Mesodermal cell (in vitro differentiated cells): ENCODE measurements around the gene FAM151B.
"Not testable (repeated sequence)": the region's sequence is repeated elsewhere in the genome, so short reads cannot be mapped to it uniquely, and the experiment has no call there.

Source experiments
- H3K27ac ChIP-seq: 2 replicates; pipeline ENCODE4 v1.7.0; 2013; ENCODE audit warnings: mild to moderate bottlenecking, low read depth, low read length, moderate library complexity; ENCODE audit not compliant: severe bottlenecking
- H3K36me3 ChIP-seq: 2 replicates; pipeline ENCODE4 v1.7.1; 2013; ENCODE audit warnings: mild to moderate bottlenecking, low read length, moderate library complexity; ENCODE audit not compliant: control insufficient read depth, insufficient read depth
- H3K4me1 ChIP-seq: one replicate; pipeline ENCODE4 v1.7.1; 2013; ENCODE audit warnings: mild to moderate bottlenecking, low read length; ENCODE audit not compliant: insufficient read depth, control insufficient read depth, poor library complexity, severe bottlenecking
- H3K4me3 ChIP-seq: 2 replicates; pipeline ENCODE4 v1.7.0; 2013; ENCODE audit warnings: low read length, control low read depth, mild to moderate bottlenecking; ENCODE audit not compliant: insufficient read depth, poor library complexity, severe bottlenecking; ENCODE audit errors: extremely low read depth
- H3K9me3 ChIP-seq: 2 replicates; pipeline ENCODE4 v1.7.1; 2013; ENCODE audit warnings: mild to moderate bottlenecking, low read length, moderate library complexity; ENCODE audit not compliant: control insufficient read depth
- WGBS, 2 experiments: methylation state at CpG; one replicate each; pipeline ENCODE4 v1.1.5; 2013; ENCODE audit warnings: missing lambda C conversion rate in 2 of 2; ENCODE audit not compliant: insufficient coverage in 2 of 2; 5-methylcytosine and 5-hydroxymethylcytosine counted together

Gene FAM151B

DNA sequence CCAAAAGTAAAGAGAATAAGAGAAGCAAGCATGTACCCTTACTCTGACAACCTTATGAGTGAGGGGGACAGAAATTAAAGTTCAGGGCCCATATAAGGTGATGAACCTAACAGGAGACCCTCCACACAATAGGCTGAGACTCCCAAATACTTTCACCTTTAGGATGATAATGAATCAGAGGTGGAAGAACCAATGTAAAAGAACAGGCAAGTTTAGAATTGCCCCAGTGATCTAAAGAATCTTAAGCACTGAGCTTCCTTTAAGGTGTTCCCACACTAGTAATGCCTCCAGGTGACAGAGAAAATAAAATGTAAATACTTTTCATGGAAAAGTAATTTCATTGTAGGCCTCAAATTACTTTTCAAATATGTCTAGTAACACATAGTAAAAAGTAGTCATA lies 8.2 kb upstream of the FAM151B start:
- no peaks in the 10 kb centered on the region for H3K4me1 ChIP-seq
- no peak overlapping the region for H3K27ac ChIP-seq
- no peaks in the 10 kb centered on the region for H3K9me3 ChIP-seq
- peaks cover 44% of the 10 kb centered on the region for H3K36me3 ChIP-seq
- no peak overlapping the region for H3K4me3 ChIP-seq

DNA sequence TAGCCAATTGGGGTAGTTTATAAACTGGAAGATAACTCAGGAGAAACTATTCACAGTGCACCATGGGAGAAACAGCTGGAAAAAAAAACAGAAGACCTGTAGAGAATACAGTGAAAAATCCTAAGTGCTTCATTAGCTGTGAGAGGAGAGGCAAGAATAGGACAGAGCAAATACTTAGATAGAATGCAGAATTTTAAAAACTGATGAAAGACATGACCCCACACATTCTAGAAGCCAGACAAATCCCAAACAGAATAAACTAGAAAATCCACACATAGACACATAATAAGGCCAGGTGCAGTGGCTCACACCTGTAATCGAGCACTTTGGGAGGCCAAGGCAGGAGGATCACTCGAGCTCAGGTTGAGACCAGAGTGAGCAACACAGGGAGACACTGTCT lies 7.5 kb upstream of the FAM151B start:
- no peak overlapping the region for H3K27ac ChIP-seq
- 87 to 100% methylated on average over 2 of the region's 2 CpGs for WGBS, 2 experiments

DNA sequence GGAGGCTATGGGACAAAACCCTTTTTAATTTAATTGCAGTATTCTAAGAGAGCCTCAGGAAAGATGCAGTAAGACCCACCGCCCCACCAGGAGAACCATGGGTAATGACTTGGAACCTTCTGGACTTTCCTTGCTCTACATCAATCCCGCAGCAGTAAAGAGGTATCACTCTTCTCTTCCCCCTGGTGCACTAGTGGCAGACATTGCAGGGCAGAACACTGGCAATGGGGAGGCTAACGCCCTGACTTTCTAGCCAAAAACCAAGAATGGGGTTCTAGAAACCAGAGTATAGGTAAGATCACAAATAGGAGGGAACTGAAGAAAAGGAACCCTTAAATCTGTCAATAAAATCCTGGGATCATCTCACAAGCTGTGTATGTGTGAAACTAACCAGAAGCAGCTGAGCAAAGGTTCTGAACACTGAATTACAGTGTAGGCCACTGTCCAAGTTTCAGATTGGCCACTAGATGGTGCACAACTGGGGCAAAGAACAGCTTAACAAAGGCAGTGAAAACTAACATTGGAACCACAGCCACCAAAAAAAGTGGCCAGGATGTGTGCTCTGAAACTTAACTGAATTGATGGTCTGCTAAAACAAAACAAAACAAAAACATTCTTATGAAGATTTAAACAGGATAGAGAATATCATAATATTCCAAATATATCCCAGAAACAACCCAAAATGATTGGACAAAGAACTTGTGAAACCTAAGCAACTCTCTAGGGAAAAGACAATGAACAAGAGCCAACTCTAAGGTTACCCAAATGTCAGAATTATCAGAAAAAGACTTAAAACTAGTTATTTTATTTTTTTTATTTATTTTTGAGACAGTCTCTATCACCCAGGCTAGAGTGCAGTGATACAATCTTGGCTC lies 6.6 kb upstream of the FAM151B start:
- WGBS, 2 experiments: 71% methylated on average over 1 of the region's 3 CpGs; no CpG with 5 or more reads in 1 of the 2 experiments
- Histone ChIP-seq H3K9me3 (no peaks in the 10 kb centered on the region), H3K36me3 (peaks cover 30% of the 10 kb centered on the region), H3K4me3 (no peak overlapping the region), H3K27ac (no peak overlapping the region), H3K4me1 (no peaks in the 10 kb centered on the region)

More for the DNA sequence above, 7.5 kb upstream of the FAM151B start:
- H3K9me3 ChIP-seq: no peaks in the 10 kb centered on the region
- peaks cover 37% of the 10 kb centered on the region for H3K36me3 ChIP-seq
- H3K4me1 ChIP-seq: no peaks in the 10 kb centered on the region
- no peak overlapping the region for H3K4me3 ChIP-seq

DNA sequence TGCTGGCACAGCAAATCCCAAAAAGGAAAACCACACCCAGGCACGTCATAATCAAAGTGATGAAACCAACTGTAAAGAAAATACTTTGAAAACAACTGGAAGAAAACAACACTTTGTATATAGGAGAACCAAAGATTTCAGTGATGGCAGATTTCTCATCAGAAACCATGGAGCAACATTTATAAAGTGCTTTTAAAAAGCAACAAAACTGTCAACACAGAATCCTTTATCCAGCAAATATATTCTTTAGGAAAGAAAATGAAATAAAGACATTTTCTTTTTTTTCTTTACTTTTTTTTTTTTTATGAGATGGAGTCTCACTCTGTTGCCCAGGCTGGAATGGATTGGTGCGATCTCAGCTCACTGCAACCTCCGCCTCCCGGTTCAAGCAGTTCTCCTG lies 5.3 kb upstream of the FAM151B start:
- no peaks in the 10 kb centered on the region for H3K9me3 ChIP-seq
- H3K36me3 ChIP-seq: peaks cover 27% of the 10 kb centered on the region
- 95 to 100% methylated on average over 2 to 3 of the region's 4 CpGs for WGBS, 2 experiments
- H3K4me1 ChIP-seq: no peaks in the 10 kb centered on the region
- H3K27ac ChIP-seq: no peak overlapping the region
- H3K4me3 ChIP-seq: no peak overlapping the region

DNA sequence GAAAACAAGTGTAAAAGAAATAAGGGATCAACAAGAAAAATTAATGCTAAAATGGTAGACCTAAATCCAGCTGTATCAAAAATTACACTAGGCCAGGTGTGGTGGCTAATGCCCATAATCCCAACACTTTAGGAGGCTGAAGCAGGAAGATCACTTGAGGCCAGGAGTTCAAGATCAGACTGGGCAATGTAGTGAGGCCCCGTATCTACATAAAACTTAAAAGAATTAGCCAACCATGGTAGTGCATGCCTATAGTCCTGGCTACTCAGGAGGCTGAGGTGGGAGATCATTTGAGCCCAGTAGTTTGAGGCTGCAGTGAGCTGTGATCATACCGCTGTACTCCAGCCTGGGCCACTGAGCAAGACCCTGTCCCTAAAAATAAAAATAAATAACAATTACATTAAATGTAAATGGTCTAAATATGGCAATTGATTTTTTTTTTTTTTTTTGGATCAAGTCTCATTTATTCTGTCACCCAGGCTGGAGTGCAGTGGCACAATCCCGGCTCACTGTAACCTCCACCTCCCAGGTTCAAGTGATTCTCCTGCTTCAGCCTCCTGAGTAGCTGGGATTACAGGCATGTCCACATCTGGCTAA lies 4.2 kb upstream of the FAM151B start:
- no peak overlapping the region for H3K4me3 ChIP-seq
- no peaks in the 10 kb centered on the region for H3K9me3 ChIP-seq
- H3K4me1 ChIP-seq: no peaks in the 10 kb centered on the region
- H3K27ac ChIP-seq: no peak overlapping the region
- H3K36me3 ChIP-seq: peaks cover 24% of the 10 kb centered on the region
- 100% methylated on average over 1 of the region's 3 CpGs for WGBS, 2 experiments

DNA sequence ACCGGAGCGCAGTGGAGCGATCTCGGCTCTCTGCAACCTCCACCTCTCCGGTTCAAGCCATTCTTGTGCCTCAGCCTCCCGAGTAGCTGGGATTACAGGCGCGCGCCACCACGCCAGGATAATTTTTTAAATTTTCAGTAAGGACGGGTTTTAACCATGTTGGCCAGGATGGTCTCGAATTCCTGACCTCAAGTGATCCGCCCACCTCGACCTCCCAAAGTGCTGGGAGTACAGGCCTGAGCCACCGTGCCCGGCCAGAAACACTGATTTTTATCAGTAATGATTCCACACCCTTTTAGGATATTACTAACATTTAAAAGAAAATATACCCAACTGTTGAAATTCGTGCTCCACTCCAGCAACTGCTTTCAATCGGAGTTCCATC lies 464 bp upstream of the FAM151B start:
- Histone ChIP-seq H3K4me1 (no peaks in the 10 kb centered on the region), H3K9me3 (no peaks in the 10 kb centered on the region), H3K4me3 (peak overlapping the region; percentile 58), H3K27ac (peak overlapping the region; percentile 76), H3K36me3 (peaks cover 5% of the 10 kb centered on the region)
- WGBS, 2 experiments: 69 to 77% methylated on average over 13 to 18 of the region's 18 CpGs

DNA sequence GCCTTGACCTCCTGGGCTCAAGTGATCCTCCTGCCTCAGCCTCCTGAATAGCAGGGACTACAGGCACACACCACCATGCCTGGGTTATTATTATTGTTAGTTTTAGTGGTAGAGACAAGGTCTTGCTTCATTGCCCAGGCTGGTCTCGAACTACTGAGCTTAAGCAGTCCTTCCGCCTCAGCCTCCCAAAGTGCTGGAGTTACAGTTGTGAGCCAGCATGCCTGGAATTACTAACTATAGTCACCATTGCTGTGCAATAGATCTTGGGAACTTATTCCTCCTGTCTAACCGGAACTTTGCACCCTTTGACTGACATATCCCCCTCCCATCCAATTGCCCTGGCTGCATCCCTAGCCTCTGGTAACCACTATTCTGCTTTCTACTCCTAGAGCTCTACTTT lies 3.4 kb downstream of the FAM151B start:
- no peaks in the 10 kb centered on the region for H3K36me3 ChIP-seq
- H3K4me3 ChIP-seq: no peak overlapping the region
- H3K4me1 ChIP-seq: no peaks in the 10 kb centered on the region
- H3K9me3 ChIP-seq: no peaks in the 10 kb centered on the region
- WGBS, 2 experiments: 87 to 100% methylated on average over 3 of the region's 3 CpGs
- H3K27ac ChIP-seq: no peak overlapping the region

DNA sequence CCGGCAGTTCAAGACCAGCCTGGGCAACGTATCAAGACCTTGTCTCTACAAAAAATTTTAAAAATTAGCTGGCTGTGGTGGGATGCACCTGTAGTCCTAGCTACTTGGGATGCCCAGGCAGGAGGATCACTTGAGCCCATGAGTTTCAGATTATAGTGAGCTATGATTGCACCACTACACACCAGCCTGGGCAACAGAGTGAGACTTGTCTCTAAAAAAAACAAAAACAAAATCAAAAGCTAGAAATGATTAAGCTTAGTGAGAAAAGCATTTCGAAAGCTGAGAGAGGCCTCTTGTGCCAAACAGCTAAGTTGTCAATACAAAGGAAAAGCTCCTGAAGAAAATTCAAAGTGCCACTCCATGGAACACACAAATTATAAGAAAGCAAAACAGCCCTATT lies 4.8 kb downstream of the FAM151B start:
- Histone ChIP-seq H3K4me3 (no peak overlapping the region), H3K27ac (no peak overlapping the region), H3K9me3 (no peaks in the 10 kb centered on the region), H3K4me1 (no peaks in the 10 kb centered on the region), H3K36me3 (no peaks in the 10 kb centered on the region)
- 84 to 87% methylated on average over 2 of the region's 3 CpGs for WGBS, 2 experiments

DNA sequence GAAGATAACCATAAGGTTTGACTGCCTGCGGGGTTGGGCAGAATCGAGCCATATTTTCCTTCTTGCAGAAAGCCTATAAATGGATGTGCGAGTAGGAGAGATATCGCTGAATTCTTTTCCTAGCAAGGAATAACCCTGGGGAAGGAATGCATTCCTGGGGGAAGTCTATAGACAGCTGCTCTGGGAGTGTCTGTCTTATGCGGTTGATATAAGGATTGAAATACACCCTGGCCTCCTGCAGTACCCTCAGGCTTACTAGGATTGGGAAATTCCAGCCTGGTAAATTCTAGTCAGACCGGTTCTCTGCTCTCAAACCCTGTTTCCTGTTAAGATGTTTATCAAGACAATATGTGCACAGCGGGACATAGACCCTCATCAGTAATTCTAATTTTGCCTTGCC lies 5.5 kb downstream of the FAM151B start:
- not testable (repeated sequence) for H3K27ac ChIP-seq
- WGBS, 2 experiments: 90 to 94% methylated on average over 5 to 6 of the region's 7 CpGs

DNA sequence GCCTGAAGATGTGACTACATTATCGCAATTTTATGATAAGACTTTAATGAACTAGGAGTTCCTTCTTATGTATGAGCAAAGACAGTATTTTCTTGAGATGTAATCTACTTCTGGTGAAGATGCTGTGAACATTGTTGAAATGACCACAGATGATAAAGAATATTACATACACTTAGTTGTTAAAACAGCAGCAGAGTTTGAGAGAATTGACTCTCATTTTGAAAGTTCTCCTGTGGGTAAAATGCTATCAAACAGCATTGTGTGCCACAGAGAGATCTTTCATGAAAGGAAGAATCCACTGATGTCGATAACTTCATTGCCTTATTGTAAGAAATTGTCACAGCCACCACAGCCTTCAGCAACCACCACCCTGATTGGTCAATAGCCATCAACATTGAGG lies 8.0 kb downstream of the FAM151B start:
- 94 to 100% methylated on average over 2 of the region's 2 CpGs for WGBS, 2 experiments

More for the DNA sequence above, 5.5 kb downstream of the FAM151B start:
- not testable (repeated sequence) for H3K36me3 ChIP-seq, H3K4me1 ChIP-seq, H3K9me3 ChIP-seq, H3K4me3 ChIP-seq

DNA sequence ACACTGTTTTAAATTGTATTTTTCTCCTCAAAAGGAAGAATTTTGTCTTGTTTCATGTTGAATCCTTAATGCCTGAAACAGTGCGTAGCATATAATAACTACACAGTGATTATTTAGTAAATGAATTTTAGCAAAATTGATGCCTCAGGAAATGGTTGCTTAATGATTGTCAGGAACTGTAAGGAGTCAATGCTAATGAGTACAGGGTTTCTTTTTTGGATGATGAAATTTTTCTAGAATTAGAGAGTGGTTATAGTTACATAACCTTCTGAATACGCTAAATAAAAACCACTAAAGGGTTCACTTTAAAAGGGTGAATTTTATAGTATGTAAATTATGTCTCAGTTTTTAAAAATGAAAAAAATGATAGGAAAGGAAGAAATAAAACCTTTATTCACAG lies 14.9 kb downstream of the FAM151B start:
- no peaks in the 10 kb centered on the region for H3K36me3 ChIP-seq
- no peaks in the 10 kb centered on the region for H3K9me3 ChIP-seq
- no peak overlapping the region for H3K27ac ChIP-seq
- H3K4me3 ChIP-seq: no peak overlapping the region
- WGBS, 2 experiments: no CpG with 5 or more reads among the region's 2 CpGs
- no peaks in the 10 kb centered on the region for H3K4me1 ChIP-seq

More for the DNA sequence above, 8.0 kb downstream of the FAM151B start:
- no peak overlapping the region for H3K4me3 ChIP-seq
- H3K27ac ChIP-seq: no peak overlapping the region
- H3K9me3 ChIP-seq: no peaks in the 10 kb centered on the region
- H3K4me1 ChIP-seq: no peaks in the 10 kb centered on the region
- H3K36me3 ChIP-seq: no peaks in the 10 kb centered on the region
